Panc1 (cell line): ENCODE measurements around the gene NUP133.

Source experiments
- SIN3A ChIP-seq: IDR thresholded peaks from 2 replicates; pipeline ENCODE4 v1.6.1; 2012; ENCODE audit warnings: low read depth, mild to moderate bottlenecking, low read length, moderate library complexity, borderline replicate concordance; ENCODE audit not compliant: insufficient read depth
- TF ChIP-seq, protein P1 (sequence below): fragments of 450-650 bp; IDR thresholded peaks from 2 replicates; pipeline ENCODE4 v1.5.1; 2017; ENCODE audit warnings: mild to moderate bottlenecking

DNA sequence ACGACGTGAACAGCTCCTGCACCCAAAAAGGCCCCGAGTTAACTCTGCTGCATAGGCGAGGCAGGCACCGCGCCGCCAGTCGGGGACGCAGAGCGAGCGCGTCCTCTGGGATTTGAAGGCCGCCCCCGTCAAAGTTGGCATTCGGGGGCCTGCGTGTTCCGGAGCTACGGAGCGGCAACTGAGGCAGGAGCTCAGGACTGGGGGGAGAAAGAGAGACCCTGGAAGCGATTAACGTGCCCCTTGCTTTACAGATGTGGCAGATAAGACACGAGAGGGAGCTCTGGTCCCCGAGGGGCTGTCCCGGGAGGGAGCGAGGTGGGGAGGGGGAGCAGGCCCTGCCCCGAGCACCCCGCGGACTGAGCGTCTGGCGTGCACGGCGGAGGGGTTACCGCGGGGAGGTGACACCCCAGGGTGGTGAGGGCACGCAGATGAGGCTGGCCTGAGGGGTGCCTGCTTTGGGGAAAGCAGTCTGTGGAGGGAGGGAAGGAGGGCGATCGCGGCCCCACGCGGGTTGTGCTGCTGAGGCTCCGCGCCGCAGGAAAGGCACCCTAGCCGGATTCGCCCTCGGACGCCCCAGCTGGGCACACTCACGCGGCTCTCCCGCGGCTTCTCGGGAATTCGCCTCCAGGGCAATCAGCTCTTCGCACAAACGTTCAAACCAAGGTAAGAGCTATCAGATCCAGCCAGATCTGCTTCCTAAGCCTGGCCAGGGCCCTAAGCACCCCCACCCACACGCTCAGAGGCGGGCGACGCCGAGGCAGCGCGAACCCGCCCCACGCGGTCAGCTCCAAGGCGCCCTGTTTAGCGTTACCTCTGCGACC is 100.7 kb downstream of the NUP133 start:
- TF ChIP-seq, protein P1, sequence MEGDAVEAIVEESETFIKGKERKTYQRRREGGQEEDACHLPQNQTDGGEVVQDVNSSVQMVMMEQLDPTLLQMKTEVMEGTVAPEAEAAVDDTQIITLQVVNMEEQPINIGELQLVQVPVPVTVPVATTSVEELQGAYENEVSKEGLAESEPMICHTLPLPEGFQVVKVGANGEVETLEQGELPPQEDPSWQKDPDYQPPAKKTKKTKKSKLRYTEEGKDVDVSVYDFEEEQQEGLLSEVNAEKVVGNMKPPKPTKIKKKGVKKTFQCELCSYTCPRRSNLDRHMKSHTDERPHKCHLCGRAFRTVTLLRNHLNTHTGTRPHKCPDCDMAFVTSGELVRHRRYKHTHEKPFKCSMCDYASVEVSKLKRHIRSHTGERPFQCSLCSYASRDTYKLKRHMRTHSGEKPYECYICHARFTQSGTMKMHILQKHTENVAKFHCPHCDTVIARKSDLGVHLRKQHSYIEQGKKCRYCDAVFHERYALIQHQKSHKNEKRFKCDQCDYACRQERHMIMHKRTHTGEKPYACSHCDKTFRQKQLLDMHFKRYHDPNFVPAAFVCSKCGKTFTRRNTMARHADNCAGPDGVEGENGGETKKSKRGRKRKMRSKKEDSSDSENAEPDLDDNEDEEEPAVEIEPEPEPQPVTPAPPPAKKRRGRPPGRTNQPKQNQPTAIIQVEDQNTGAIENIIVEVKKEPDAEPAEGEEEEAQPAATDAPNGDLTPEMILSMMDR: no peak
- no peak for TF ChIP-seq SIN3A
